GM19463 (cell line): ENCODE data around the gene RALGAPA2.
A peak's percentile ranks its signal among the peaks of the same experiment; 100 is the strongest.

ENCODE experiments used
- ATAC-seq: cut with Tn5 transposase; IDR thresholded peaks from one replicate; pipeline ENCODE4 v1.9.1; 2021; ENCODE audit warnings: mild to moderate bottlenecking, moderate library complexity; ENCODE audit not compliant: unreplicated experiment

The RALGAPA2 gene

GRCh38 chr20:20480126-20480525 lies 232.3 kb downstream of the RALGAPA2 start:
- no peak for ATAC-seq

DNA sequence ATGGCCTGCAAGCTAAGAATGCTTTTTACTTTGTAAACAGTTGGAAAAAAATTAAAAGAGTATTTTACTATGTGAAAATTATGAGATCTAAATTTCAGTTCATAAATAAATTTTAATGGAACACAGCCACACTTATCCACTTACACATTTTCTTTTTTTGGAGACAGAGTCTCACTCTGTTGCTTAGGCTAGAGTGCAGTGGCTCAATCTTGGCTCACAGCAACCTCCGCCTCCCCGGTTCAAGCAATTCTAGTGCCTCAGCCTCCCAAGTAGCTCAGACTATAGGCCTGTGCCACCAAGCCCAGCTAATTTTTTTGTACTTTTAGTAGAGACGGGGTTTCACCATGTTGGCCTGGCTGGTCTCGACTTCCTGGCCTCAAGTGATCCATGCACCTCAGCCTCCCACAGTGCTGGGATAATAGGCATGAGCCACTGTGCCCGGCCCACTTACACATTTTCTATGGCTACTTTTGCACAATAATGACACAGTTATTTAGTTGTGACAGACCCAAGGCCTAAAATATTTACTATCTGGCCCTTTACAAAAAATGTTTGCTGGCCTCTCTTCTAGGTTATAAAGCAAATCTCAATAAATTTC lies 234.9 kb downstream of the RALGAPA2 start:
- ATAC-seq = no peak

DNA sequence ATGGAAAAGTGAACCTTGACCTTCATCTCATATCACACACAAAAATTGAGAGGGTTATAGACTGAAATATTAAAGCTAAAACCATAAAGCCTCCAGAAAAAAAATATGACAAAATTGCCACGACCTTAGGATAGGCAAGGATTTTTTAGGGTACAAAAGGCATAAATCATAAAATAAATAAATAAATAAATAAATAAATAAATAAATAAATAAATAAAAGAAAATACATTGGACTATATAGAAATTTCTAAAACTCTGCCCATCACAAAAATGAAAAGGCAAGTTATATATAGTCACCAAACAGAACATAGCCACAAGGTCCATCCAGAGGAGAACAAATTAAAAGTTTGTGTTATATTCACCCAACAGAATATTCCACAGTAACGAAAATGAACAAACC lies 235.9 kb downstream of the RALGAPA2 start:
- no peak for ATAC-seq

DNA sequence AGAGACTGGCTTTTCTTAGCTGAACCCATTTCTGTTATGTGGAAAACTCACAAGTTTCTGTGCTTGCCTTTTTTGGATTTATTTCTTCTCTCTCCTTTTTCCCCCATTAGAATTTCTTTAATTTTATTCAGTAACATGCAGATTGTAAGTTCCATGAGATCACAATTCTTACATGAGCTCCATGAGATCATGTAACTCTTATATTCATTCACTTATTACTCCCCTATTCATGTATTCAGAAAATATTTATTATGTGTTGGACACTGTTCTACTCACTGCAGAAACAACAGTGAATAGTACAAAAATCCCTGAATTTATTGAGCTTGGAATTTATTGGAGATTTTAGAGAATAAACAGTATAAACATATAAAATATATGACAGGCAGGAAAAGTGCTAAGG lies 238.8 kb downstream of the RALGAPA2 start:
- no peak for ATAC-seq

- ATAC-seq = no peak
Measured at GRCh38 chr20:20472684-20473274, 239.7 kb downstream of the RALGAPA2 start.

DNA sequence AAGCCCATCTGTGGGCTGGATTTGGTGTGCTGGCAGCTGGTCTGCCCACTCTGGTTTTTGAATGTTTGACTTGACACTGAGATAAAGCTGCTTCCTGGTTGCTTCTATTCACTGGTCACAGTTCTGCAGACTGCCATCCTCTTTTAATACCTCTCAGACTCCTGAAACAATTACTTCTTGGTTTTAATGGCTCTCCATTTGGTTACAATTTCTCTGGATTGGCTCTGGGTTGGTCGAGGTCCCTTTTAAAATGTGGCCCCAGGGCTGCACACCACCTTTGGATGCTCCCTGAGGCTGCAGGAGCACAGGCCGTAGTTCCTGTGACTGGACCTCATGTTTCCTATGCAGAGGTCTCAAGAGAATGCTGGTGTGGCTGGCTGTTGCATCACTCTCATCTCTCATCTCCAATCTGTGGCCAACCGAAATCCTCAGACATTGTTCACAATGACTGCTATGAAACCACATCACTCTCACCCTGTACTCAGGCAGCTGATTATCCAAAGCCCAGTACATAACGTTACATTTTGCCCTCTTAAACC lies 246.0 kb downstream of the RALGAPA2 start:
- ATAC-seq = peak; percentile 85

DNA sequence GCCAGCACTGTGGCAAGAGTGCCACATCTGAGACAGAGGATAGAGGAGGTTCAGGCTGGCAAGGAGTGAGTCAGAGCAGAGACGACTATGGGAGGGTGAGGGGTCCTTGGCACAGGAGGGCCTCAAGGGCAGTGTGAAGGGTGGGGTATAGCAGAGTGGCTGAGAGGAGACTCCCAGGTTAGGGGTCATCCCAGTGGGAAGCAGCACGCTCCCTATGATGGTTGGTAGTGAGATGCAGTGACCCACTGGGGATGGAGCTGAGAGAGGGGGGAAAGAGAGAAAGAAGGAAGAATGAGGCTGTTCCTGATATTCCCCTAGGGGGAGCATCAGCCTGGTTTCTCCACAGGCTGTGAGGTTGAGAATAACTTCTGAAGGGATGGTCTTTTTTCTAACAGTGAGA lies 247.2 kb downstream of the RALGAPA2 start:
- no peak for ATAC-seq

DNA sequence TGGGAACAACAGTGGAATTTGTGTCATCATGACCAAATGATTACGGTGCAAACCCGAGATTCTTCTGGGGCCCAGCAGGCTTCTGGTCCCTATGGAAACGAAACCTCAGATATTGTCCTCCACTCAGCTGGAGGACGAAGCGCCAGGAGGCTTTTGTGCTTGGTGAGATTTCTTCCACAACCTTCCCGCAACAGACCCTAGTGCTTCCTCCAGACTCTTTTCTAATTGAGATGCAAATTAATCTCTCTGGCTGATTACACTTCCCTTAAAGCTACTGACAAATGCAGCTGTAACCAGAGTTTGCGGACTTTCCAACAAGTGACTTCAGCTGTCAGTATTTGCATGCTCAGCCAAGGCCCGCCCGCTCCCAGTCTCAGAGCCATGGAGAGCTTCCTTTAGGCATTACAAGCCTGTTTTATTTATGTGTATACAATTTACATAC lies 248.5 kb downstream of the RALGAPA2 start:
- peak; percentile 39 for ATAC-seq

DNA sequence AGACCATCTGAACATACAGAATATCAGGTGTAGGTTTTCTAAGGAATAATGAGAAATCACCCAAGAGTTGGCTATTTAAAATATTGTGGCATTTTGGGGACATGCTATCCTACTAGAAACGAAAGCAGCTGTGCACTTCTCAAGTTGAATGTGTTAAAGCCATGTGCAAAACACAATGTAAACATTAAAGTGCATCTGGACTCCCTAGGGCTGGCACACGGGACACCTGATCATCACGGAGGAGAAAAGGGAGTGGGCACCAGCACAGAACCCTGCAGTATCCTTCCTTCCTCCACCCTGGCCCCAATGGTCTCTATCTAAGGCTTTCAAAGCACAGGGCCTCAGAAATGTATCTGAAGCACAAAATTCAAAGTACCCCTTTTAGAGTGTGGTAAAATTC lies 250.3 kb downstream of the RALGAPA2 start:
- ATAC-seq = no peak

- no peak for ATAC-seq
Measured at GRCh38 chr20:20461551-20461950, 250.9 kb downstream of the RALGAPA2 start.

DNA sequence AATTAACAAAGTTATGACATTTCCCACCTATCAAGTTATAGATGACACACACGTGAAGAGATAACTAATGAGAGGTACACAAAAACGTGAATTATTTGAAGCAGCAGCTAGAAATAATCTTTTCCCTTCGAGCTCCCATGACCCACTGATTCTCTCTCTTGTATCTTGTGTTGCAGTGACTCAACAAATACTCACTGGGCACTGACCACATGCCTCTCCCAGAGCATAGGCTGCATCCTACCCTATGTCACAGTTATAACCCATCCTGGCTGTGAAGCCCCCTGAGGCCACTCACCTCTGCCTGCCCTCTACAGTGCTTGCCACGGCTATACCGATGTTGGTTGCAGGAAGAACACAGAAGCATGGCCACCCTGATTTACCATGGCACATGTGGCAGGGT lies 252.7 kb downstream of the RALGAPA2 start:
- ATAC-seq = no peak

- ATAC-seq = no peak
Measured at GRCh38 chr20:20457392-20458126, 254.9 kb downstream of the RALGAPA2 start.

DNA sequence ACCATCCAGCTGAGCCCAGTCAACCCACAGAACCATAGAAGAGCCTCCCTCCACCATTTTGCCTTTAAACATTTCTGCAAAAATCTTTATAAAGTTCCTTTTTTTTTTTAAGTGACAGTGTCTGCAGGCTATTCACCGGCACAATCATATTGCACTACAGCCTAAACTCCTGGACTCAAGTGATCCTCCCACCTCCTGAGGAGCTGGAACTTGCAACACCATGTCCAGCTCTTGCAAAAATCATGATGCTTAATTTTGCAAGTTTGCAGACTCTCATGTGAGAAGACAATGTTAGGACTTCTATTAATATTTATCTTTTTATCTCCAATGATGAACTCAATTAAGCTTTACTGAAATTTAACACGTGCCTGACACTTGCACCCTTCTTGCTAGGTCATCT lies 255.7 kb downstream of the RALGAPA2 start:
- ATAC-seq = no peak

DNA sequence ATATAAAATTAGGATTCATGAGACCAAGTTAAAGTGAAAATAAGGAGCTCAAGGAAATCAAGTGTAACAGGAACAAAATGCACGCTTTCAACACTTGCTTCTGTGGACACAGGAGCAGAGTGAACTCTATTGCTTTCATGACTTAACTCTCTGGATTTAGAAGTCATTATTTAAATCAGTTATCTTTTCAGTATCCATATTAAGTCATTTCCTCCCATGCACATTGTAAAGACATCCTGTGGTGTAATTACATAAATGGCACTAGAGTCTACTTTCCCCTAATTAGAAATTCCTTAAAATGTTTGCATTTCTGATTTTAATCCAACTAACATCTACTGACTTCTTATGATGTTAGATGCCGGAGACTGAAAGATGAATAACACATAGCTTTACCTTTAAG lies 256.5 kb downstream of the RALGAPA2 start:
- no peak for ATAC-seq

GRCh38 chr20:20454850-20455627 lies 257.4 kb downstream of the RALGAPA2 start:
- no peak for ATAC-seq

GRCh38 chr20:20454367-20454766 lies 258.1 kb downstream of the RALGAPA2 start:
- no peak for ATAC-seq

DNA sequence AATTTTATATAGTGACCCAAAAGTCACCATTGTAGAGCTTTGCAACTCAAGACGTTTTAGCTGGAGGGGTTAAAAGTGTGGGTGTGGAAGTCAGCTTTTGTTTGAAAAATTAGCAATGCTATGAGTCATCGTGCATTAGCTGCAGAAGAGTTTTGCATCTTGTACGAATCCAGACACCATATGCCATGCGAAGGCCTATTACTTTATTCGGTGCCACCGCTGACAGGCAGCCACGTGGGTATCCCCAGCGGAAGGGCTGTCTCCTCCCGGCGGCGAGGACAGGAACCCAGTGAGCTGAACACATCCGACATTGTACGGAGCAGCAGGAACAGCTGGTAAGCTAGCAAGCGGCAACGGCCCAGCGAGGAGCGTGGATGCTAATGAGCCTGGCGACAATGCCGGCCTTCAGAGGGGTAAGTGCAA lies 260.2 kb downstream of the RALGAPA2 start:
- peak; percentile 95 for ATAC-seq

- ATAC-seq = no peak
Measured at GRCh38 chr20:20450521-20450920, 261.9 kb downstream of the RALGAPA2 start.

GRCh38 chr20:20448881-20449280 lies 263.6 kb downstream of the RALGAPA2 start:
- ATAC-seq = no peak

DNA sequence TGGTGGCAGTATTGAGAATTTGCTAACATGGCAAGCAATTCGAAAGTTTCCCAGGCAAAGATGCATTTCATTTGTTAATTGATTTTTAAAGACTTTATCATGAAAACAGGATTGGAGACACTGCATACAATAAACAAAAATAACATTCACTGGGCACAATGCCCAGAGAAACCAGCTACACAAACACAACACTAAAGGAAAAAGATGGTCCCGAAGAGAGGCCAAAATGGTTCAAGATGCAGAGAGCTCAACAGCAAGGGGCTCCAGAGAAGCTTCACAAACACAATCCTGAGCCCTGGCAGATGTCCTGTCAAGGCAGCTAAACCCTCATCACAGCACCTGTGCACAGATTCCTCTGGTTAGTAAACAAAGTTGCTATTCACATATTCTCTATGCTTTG lies 265.2 kb downstream of the RALGAPA2 start:
- ATAC-seq = no peak

DNA sequence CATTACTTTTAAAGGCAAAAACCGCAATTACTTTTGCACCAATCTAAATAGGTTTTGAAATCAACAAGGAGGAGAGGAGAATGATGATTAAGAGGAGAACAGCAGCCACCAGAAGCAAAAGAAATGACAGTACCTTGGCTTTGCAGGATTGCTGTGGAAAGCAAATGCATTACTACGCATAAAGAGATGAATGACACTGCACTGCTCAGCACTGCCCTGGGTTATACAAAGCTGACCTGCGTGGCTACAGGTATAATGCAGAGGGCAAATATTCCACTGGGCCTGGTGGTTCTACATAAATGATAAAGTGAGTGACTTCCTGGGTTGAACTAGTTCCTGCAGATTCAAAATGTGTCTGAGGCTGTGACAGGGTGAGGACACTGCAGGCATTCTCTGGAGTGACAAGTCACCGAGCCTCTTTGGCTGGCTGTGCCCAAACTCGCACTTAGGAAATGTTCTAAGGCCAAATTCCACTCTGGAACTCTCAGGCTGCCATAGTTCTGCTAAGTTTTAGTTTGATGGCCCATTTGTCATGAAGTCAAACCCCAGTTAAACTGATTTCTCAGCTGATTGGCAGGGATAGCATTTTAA lies 265.9 kb downstream of the RALGAPA2 start:
- no peak for ATAC-seq
